DLD1 (cell line): ENCODE data around the gene MFSD2B.
"Not testable (repeated sequence)": the region's sequence is repeated elsewhere in the genome, so short reads cannot be mapped to it uniquely, and the experiment has no call there.

Experiments used
- in situ Hi-C: cut with HindIII; loops from 2 replicates; pipeline ENCODE4 v1.10.0; 2017; ENCODE audit warnings: low sequenced_read_pairs

MFSD2B gene, protein sequence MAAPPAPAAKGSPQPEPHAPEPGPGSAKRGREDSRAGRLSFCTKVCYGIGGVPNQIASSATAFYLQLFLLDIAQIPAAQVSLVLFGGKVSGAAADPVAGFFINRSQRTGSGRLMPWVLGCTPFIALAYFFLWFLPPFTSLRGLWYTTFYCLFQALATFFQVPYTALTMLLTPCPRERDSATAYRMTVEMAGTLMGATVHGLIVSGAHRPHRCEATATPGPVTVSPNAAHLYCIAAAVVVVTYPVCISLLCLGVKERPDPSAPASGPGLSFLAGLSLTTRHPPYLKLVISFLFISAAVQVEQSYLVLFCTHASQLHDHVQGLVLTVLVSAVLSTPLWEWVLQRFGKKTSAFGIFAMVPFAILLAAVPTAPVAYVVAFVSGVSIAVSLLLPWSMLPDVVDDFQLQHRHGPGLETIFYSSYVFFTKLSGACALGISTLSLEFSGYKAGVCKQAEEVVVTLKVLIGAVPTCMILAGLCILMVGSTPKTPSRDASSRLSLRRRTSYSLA

DNA sequence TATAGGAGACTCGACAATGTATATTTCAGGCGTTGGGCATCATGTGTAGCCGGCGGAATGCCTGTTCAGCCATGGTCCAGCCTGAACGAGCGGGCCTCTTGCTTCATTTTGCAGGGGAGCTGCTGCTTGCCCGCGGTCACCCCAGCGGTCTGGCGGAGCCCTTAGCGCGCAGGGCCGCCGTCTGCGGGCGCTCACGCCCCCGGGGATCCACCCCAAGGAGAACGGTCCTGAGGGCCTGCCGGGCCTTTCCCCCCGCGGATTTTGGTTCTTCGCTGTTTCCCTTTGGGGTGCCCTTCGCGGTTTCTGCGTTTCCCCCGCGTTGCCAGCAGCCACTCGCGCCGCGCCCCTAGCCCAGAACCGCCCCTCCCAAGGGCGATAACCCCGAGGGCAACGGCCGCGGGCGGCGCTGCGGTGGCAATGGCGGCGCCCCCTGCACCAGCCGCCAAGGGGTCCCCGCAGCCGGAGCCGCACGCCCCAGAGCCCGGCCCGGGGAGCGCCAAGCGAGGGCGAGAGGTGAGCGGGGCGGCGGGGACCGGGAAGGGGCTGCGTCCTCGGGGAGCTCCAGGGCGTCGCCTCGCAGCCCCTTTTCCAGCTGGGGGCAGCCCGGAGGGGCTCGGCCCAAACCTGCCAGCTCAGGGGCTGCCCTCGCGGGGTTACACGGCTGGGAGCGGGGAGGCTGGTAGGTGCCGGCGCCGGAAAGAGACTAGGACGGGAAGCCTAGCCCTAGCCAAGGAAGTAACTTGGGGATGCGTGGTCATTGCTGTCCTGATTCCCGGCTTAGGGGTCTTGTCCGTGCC lies at the start of gene MFSD2B:
TSS of gene MFSD2B (plus strand) at position 406 of the 797 bp plus-strand sequence. CDS start at position 418, 12 bp downstream.
- in situ Hi-C loops = no loop called here

DNA sequence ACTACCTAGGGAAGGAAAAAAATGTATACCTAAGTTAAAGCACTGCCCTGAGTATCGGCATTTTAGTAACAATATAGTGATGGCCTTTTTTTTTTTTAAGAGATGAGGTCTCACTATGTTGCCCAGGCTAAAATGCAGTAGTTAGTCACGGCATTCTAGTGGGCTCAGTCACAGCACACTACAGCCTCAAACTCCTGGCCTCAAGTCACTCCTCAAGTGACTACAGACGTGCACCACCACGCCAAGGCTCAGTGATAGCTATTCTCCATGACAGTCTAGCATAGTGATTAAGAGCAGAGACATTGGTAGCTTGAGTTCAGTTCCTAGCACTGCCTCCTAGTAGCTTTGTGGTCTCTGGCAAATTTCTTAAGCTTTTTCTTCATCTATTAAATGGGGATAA lies 42.0 kb upstream of the MFSD2B start:
- in situ Hi-C loops = no loop called here

DNA sequence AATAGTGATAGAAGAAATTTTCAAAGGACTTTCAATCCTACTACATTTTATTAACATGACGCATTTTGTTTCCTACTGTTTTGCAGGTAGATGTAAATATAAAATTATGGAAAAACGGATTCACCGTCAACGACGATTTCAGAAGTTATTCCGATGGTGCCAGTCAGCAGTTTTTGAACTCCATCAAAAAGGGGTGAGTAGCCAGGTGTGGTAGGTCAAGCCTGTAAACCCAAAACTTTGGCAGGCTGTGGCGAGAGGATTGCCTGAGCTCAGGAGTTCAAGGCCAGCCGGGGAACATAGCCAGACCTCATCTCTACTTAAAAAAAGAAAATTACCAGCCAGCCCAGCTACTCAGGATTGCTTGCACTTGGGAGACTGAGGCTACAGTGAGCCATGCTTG lies 33.0 kb upstream of the MFSD2B start:
- in situ Hi-C loops = no loop called here

DNA sequence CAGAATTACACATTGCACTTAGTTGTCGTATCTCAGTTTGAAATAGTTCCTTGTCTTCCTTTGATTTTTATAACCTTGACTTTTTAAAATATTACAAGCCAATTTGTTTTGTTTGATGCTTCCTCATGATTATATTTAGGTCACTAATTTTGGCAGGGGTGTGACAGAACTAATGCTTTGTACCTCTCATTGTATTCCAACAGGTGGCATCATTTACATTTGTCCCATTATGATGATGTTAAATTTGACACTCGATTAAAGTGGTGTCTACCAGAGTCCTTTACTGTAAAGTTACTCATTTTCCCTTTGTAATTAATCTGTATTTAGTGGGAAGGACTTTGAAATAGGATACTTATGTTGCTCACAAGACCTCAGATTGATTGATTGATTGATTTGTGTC lies 21.5 kb upstream of the MFSD2B start:
- in situ Hi-C loops = no loop called here

DNA sequence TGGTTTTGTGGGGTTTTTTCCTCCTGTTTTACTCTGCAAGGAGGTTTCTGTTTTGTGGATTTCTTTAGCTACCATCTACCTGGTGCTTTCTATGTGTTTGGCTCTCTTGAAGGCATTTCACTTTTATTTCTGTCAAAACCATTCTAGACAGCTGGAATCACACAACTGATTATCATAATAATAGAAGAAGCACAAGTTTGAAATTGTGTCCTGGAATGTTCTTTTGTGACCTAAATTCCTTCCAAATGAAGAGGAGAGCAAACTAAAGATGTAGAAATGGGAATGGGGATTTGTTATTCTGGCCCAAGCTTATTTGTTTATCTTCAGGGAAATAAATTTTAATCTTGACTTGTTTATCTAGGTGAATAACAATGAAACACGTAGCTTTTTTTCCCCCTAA lies 17.0 kb upstream of the MFSD2B start:
- in situ Hi-C loops = no loop called here

DNA sequence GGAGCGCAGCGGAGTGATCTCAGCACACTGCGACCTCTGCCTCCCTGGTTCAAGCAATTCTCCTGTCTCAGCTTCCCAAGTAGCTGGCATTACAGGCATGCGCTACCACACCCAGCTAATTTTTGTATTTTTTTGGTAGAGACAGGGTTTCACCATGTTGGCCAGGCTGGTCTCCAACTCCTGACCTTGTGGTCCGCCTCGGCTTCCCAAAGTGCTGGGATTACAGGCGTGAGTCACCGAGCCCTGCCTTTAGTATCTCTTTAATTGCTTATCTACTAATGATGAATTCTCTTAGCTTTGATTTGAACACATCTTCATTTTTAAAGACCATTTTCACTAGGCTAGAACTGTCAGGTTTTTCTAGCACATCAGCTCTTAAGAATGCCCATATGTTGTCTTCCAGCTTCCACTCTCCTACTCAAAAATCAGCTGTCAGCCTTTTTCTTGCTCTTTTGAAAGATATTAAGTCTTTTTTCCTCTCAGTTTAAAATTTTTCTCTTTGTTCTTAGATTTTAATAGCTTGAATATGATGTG lies 16.1 kb upstream of the MFSD2B start:
- in situ Hi-C loops = no loop called here

DNA sequence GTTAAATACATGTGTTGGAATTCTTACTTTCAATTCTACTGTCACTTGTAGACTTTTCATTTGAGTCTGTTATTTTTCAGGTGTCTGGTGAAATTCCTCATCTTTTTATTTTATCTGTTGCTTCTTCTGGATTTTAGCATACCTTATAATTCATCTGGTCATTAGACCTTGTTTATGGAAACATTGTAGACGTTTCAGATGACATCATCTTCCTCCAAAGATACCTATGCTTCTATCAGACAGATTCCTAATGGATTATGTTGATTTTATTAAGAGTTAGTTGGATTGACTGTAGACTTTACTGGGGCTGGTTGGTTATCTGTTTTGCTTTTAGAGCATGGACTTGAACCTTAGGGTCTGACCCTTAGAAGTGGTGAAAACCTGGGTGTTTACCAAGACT lies 15.3 kb upstream of the MFSD2B start:
- in situ Hi-C loops = no loop called here

DNA sequence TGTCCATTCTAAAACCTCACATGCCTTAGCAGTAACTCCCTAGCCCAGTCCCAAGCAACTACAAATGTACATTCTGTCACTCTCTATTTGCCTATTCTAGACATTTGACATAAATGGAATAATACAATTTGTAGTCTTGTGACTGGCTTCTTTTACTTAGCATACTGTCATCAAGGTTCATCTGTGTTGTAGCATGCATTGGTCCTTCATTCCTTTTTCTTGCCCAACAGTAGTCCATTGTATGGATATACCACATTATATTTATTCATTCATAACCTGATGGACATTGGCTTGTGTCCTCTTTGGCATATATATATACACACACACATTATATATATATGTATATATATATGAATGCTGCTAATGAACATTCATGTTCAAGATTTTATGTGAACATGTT lies 2.2 kb upstream of the MFSD2B start:
- in situ Hi-C loops = no loop called here

DNA sequence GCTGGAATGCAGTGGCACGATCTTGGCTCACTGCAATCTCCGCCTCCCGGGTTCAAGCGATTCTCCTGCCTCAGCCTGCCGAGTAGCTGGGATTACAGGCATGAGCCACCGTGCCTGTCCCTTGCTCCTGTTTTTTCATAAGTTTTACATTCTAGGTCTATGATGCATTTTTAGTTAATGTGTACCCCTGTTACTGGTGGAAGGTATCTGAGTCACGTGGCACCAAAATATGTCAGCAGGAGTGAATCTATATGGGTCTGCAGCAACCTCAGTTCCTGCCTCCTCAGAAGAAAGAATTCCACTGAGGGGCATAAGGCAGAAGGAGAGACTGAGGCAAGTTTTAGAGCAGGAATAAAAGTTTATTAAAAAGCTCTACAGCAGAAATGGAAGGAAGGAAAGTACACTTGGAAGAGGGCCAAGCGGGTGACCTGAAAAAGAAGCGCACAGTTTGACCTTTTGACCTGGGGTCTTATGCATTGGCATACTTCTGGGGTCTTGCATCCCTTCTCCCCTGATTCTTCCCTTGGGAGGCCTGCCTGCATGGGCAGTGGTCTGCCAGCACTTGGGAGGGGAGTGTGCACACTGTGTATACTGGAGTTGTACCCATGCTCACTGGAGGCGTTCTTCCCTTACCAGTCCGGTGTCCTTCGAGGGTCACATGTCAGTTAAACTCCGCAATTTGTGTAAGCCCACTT lies 1.1 kb upstream of the MFSD2B start:
- in situ Hi-C loops = no loop called here

DNA sequence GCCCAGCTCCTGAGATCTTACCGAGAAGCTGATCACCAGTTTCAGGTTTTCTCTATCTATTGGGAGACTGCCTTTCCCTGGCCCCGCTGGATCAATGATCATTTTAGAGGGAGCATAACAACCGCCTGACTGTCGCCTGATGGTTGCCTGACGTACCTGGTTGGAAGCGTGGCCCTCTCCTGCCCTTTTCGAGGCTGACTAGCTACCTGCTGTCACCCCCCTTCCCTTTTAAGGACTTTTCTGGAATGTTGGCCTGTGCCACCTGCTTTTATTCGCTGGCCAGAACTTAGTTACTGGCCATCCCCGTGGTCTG lies 562 bp upstream of the MFSD2B start:
- in situ Hi-C loops = no loop called here

DNA sequence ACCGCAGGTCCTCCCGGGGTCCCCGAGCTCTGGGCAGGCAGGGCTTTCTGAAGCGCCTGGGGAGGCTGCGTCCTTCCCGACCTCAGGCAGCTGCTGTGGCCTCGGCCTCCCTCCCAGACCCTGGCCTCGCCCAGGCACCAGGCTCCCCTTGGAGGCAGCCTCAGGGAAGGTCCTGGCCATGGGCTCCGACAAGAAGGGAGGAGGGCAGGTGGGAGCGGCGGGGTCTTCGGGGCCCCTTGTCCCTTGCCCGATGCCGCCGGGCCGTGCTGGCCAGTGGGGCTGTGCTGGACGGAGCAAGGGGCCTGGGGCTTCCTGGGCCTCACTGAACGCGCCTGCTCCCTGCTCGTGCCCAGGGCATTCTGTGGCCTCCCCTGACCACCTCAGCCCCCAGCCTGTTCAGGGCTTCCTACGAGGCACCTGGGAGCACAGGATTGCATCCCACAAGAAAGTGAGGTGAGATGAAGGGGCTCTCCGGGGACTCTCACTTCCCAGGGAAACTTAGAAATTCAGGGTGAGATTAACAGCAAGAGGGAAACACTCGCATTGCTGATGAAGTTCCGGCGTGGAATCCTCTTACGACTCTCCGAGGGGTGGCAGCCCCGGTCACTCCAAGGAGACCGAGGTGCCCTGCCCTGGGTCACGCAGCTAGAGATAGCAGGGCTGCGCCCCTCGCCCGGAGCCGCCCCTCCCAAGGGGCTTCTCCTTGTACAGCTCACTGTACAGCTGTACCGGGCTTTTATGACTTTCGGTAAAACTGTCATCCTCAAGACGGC lies 778 bp downstream of the MFSD2B start:
- in situ Hi-C loops = no loop called here

DNA sequence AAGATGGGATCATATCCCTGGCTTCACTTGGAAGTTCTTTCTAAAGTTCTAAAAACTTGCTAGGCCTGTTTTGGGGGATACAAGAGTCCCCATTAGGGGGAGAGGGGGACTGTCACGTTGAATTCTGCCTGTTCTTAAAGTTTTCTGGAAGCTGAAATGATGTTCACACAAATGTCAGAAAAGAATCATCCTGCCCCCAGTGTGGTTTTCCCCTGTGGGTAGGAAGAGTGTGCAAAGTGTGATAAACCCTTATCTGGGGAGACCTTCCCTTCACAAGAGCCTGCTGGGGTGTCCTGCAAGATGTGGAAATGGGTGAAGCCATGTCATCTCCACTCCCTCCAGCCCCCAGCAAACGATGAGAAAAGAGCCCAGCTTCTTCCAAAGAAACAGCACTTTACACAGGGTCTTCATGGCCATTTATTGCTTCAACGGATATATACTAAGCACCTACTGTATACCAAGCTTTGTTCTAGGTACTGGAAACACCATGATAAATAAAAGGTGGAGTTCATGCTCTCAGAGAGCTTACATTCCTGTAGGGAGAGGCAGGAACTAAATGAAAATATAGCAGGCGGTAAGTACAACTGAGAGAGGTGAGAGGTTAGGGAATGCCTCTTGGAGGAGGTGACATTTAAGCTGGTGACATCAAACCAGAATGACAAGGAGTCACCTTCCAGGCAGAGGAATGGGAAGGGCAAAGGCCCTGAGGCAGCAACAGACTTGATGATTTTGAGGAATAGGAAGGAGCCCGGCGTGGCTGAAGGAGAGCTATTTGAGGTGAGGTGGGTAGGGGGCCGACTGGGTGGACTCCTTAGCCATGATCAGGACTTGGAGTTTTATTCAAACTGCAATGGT lies 1.6 kb downstream of the MFSD2B start:
- in situ Hi-C loops = no loop called here

DNA sequence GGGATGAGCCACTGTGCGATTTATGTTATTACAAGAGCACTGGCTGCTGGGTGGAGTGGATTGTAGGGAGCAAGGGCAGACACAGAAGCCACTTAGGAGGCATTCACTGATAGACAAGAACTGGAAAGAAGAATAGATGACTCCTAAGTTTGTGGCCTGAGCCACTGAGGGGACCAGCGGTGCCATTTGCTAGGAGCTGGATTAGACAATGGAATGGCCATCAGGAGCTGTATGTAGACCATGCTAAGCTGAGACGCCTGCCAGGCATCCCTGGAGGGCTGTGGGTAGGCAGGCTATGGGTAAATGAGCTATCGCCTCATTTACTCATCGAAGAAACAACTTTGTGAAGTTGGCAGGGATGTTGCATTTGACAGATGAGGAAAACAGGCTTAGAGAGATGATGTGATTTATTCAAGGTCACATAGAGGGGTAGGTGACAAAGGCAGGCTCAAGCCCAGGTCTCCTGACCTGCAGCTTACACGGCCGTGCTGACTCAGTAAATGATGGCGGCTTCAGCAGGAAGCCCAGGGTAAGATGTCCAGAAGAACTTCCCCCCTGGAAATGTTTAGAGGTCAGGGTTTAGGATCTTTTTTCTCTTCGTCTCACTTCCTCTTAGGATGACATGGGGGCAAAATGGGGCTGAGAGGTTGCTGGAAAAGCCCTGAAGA lies 2.8 kb downstream of the MFSD2B start:
- in situ Hi-C loops = no loop called here

DNA sequence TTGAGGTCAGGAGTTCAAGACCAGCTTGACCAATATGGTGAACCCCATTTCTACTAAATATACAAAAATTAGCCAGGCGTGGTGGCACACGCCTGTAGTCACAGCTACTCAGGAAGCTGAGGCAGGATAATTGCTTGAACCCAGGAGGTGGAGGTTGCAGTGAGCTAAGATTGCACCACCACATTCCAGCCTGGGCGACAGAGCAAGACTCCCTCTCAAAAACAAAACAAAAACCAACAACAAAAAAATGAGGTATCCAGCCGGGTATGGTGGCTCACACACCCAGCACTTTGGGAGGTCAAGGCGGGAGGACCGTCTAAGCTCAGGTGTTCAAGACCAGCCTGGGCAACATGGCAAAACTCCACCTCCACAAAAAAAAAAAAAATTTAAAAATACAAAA lies 5.0 kb downstream of the MFSD2B start:
- in situ Hi-C loops = not testable (repeated sequence)

DNA sequence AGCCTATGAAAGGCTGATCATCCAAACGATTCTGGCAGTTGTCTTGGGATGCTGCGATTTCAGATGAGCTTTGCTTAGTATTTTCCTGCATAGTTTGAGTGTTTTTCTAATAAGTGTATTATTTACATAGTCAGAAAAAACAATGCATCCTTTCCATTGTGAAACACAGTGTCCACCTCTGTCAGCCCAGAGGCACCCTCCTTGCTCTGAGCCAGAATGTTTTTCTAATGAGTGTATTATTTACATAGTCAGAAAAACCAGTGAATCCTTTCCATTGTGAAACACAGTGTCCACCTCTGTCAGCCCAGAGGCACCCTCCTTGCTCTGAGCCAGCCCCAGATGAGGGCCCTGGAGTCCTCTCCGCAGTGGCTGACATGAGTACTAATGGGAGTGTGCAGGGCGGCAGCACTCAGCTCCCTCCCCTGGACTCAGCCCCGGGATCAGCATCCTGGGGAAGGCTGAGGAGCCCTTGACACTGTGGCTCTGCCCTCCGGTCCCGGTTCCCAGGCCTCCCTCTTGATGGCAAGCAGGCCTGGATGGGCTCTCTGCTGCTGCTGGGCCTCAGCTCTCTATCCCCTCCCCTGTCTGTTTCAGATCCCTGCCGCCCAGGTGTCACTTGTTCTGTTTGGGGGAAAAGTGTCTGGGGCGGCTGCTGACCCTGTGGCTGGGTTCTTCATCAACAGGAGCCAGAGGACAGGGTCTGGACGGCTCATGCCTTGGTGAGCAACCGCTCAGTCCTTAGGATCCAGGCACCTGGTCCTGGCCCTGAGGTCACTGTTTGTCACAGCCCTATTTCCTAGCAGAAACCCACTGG lies 5.9 kb downstream of the MFSD2B start:
- in situ Hi-C loops = no loop called here

DNA sequence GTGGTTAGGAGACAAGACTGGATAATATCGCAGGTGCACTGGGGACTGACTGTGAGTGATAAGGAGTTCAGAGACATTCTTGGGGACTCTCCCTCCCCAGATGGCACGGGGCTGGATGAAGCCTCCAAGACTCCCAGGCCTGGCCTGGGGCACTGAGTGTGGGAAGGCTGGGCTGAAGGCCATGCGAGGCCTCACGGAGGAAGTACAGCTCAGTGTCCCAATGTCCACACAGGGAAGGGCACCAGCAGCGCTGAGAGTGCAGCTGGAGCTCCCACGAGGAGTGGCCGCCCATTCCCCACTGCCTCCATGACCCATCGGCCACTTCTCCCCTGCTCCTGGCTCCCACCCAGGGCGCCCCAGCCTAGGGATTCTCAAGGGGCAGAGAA lies 6.5 kb downstream of the MFSD2B start:
- in situ Hi-C loops = no loop called here

DNA sequence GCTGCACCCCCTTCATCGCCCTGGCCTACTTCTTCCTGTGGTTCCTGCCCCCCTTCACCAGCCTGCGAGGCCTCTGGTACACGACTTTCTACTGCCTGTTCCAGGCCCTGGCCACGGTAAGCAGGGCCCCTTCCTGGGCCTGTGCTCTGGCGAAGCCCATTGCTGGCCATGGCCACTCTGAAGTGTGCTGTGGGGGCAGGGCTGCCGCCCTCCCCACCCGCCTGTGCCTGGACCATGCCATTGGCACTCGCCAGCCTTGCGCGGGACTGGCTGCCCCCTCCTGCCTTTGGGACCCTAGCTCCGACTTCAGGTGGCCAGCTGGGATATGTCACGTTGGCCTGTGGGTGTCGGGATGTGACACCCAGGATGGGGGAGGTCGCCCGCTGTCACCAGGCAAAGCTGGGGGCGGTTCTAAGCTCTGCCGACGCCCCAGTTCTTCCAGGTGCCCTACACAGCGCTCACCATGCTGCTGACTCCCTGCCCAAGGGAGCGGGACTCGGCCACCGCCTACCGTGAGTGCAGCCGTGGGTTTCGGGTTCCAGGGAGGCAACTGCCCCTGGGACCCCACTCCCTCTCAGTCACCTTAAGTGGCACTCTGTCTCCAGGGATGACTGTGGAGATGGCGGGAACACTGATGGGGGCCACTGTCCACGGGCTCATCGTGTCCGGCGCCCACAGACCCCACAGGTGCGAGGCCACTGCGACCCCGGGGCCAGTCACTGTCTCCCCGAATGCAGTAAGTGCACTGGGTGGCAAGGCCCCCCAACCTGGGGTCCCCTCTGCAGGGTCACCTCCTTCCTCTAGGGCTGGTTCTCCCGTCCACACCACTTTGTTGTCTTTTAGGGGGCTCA lies 7.2 kb downstream of the MFSD2B start:
- in situ Hi-C loops = no loop called here
